Adipose tissue (tissue), 3 donors: Measurements from ENCODE around the gene SULT1C3. TPM values are rescaled to one million over a fixed set of nuclear protein-coding genes. Genes with fewer than 3 reads are reported as not detected.

Experiments used
- H3K27ac ChIP-seq: one replicate; pipeline ENCODE4 v1.5.1; 2013; ENCODE audit warnings: low read depth, low read length
- WGBS, 3 donors: extraction: QIAGEN DNeasy Blood & Tissue Kit; methylation state at CpG; one replicate each; pipeline ENCODE4 v1.1.7; 2013; 5-methylcytosine and 5-hydroxymethylcytosine counted together
- polyA plus RNA-seq, 3 donors: library from polyadenylated mRNA; stranded (reverse); fragments of 200-250 nt; gene quantifications; one replicate each; pipeline ENCODE4 v1.2.3, GENCODE V29; 2013
- donor health status: healthy with polysubstance abuse.
- donor health status: Bipolar disorder and iron deficiency.
- donor health status: healthy.

The SULT1C3 gene
- polyA plus RNA-seq, 3 donors, result not detected

DNA sequence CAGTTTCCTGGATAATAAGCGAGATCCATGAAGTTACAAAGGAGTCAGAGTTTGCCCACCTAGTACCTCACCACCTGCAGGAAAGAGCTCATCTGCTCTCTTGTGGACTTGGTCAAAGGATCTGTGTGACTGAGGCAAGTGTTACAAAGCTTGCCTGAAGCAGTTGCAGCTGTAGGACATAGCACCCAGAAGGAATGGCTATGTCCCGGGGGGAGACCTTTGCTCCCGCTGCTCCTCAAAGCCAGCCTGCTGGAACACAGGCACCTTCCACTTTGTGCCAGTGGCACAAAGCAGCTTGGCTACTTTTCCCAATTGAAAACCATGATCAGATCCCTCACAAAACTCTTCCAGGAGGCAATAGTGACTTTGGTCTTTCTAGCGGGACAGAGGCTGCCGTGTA lies 45.8 kb downstream of the SULT1C3 start:
- no peak overlapping the region for H3K27ac ChIP-seq
- WGBS, 3 donors, result 95 to 97% (median 96%) methylated on average over 5 of the region's 5 CpGs

DNA sequence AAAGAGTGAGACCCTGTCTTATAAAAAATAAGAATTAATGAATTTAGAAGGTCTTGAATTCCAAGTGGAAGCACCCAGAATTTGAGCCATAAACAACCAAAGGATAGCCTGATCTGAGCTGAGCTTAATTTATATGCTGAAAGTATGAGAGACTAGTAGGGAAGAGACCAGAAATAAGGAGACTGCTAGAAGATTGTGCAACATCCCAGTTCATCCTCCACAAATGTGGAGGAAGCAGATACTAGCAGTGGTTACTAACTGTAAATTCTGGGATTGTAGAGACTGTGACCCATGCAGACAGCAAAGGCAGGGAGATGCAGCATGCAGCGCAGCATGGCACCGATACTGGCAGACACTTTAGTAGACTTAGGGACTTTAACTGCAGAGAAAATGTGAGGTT lies 47.4 kb downstream of the SULT1C3 start:
- no peak overlapping the region for H3K27ac ChIP-seq
- 61 to 92% (median 76%) methylated on average over 2 of the region's 2 CpGs for WGBS, 3 donors

DNA sequence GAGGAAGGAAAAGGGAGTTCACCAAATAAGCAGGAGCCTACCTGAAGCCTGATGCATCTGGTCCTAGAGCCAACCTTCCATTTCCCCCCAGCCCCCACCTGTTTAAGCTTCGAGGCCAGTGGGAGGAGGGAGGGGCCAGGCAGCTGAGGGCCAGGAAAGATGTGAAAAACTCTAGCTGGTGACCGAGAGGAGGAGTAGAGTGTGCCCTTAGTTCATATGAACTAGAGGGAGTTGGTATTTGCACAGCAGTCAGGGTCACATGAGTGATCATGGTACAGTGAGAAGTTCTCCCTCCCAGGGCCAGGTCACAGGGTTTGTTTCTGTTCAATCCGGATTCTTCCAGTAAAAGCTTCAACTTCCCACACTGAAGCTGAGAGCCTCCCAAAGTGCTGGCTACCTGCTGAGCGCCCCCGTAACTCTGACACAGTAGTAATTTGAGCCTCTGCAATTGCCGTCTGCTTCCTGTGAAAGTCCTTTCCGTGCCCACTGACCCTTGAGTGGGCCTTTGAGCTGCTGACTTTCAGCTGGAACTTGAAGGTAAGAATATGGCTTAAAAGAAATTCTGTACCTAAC lies 48.9 kb downstream of the SULT1C3 start, which contains the start of gene SULT1C2:
Gene SULT1C2 (plus strand): TSS at position 362 of the 573 bp plus-strand sequence. CDS start 4,773 bp downstream, outside the sequence.
- 30 to 46% (median 44%) methylated on average over 7 of the region's 7 CpGs for WGBS, 3 donors

DNA sequence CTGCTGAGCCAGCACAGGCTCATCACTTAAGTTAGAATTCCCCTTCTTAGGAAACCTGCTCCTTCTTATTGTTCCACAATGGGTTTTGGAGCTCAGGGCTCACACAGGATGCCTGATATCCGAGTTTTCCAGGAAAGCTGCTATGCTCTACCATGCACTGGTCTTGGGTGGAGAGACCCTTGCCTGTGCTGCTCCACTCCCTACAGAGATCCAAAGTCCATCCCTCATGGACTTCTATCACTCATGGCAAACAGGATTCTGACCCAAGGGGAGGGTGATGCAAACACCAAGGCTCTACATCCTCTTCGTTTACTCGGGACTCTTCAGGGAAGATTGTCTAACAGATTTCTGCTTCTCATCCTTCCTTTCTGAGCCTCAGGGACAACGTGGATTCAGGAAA lies 54.1 kb downstream of the SULT1C3 start:
- WGBS, 3 donors, result 65 to 84% (median 72%) methylated on average over 4 of the region's 4 CpGs
- no peak overlapping the region for H3K27ac ChIP-seq

More for the DNA sequence above, 48.9 kb downstream of the SULT1C3 start, which contains the start of gene SULT1C2:
- H3K27ac ChIP-seq, result no peak within 1 kb of the TSS

DNA sequence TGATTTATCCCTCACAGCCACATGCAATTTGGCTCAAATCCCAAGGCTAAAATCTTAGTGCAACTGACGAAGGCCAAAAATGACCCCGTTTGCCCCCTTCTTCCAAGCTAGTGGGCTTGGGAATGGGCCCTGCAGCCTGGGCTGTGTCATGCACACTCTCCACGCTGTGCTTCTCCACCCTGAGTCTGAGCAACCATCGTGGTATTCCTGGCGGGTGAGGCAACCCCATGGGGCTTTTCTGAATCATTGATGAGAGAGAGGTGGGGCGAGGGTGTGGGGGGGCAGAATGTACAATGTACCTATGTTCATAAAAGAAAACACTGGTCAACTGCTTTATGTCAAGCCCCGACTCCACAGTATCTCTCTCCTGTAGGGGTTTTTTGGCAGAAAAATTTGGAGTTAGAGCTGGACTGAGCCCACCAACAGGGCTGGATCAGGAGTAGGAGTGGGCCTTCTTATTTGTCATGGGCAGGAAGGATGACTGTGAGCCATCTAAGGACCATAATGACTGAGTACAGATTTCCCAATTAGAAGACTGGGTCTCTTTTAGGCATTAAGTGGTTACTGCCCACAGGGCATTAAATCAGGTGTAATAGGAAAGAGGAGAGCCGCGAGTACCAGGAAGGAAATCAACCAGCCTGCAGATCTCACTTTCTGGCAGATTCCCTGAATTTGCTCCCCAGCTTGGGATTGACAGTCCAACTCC lies 57.8 kb downstream of the SULT1C3 start:
- 68 to 81% (median 77%) methylated on average over 9 of the region's 9 CpGs for WGBS, 3 donors
- H3K27ac ChIP-seq, result no peak overlapping the region

DNA sequence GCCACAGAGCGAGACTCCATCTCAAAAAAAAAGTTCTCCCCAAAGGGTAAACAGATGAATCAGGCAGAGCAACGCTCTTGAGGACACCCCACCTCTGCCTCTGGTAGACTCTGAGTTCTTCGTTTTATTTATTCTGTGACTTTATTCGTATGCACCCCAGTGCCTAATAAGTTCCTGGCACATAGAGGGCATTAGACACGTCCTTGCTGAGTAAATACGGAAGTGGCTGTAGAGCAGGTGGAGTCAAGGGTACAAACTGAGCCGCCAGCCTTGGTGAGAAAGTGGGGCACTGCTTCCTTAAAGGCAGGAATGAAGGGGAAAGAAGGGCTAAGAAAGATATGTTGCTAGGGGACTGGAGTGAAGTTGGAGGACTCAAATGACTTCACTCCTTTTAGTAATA lies 61.8 kb downstream of the SULT1C3 start:
- whole genome bisulfite sequencing, 3 donors, result 79 to 93% (median 84%) methylated on average over 7 of the region's 7 CpGs
- no peak overlapping the region for H3K27ac ChIP-seq

DNA sequence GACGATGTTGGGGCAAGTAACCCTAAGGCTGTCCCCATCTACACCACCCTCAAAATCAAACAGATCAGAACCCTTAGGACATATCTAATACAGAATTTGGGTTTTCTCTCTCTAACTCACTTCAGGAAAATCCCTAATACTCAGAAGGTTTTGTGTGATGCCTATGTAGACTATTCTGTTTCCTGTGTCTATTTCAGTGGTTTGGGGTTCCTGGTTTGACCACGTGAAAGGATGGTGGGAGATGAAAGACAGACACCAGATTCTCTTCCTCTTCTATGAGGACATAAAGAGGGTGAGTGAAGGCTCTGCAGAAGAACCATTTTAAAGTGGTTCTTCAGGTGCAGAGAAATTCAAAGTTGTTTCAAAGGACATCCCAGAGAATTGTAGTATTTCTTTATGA lies 65.2 kb downstream of the SULT1C3 start:
- WGBS, 3 donors, result 65 to 79% (median 69%) methylated on average over 2 of the region's 2 CpGs
- H3K27ac ChIP-seq, result no peak overlapping the region

DNA sequence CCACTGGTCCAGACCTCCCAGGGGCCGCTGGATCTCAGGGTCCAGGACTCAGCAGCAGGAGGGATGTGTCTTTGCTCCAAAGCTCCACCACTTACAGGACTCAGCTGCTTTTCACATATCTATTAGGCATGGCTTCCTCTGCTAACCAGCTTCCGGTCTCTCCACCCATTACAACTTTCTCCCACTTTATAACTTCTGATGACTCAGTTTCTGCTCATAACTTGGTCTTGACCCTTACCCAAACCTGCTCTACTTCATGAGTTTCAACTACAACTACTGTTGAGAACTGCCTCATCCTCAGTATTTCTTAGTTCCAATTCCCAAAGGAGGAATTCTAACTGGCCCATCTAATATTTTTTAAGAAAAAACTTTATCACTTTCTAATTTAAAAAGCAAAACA lies 66.1 kb downstream of the SULT1C3 start:
- WGBS, 3 donors, result 90 to 95% (median 95%) methylated on average over 2 of the region's 2 CpGs
- H3K27ac ChIP-seq, result no peak overlapping the region

DNA sequence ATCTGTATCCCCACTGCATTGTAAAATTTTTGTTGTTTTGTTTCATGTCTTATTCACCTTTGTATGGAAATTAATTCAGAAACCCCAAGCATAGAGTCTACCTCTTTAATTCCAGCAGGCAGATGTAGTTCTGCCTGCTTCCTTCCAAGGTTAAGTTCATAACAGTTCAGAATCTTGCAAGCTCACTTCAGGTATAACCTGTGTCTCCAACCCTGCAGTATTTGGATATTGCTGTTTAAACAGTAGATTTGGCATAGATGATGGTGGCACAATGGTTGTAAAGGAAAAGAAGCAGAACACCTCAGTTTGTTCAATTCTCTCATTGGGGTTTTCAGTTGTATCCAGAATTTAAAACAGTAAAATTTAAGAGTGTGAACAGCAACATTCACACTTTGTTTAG lies 70.1 kb downstream of the SULT1C3 start:
- H3K27ac ChIP-seq, result no peak overlapping the region

Other genes starting within 250 kb of the SULT1C3 start
- gene SULT1C2, start 48.9 kb downstream of the SULT1C3 start, polyA plus RNA-seq, result 1 to 10 TPM in 2 of 3 donors, under 1 TPM in 1; 0.22 to 3.0 (median 1.1) TPM
- 1 to 10 TPM; 2.2 to 5.2 (median 3.3) TPM for gene SULT1C4, start 138.0 kb downstream of the SULT1C3 start, polyA plus RNA-seq
- 10 to 100 TPM in 1 of 3 donors, 1 to 10 TPM in 2; 7.0 to 14.1 (median 7.8) TPM for gene GCC2, start 209.2 kb downstream of the SULT1C3 start, polyA plus RNA-seq